ENCODE measurements around the gene MED27.
"Not testable (repeated sequence)": the region's sequence is repeated elsewhere in the genome, so short reads cannot be mapped to it uniquely, and the experiment has no call there.

Gene MED27

GRCh38 chr9:132077881-132078698, 1.6 kb downstream of the MED27 start:
- no peak for DNase-seq (ENCODE audit: low read depth, low spot score)

- DNase-seq (ENCODE audit: low read depth, low spot score) = no peak
Measured at GRCh38 chr9:132075853-132076252, 3.8 kb downstream of the MED27 start.

DNA sequence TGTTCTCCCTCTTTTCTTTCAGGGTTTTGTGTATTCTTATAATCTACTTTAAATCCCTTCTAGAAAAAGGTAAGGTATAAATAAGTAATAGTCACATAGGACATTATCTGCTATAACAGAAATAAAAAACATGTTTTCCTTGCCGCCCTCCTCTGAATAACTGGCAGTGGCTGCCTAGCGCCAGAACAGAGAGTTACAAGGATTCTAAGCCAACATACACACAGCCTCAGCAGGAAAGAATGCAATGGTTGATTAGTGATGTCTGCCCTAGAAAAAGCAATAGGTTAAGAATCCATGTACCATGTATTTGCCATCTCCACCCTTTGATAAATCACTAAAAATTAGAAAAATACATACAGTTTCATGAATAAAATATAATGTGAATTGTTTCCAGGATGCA, 4.9 kb downstream of the MED27 start:
- DNase-seq (ENCODE audit: low read depth, low spot score) = no peak

GRCh38 chr9:132071847-132072507, 7.7 kb downstream of the MED27 start:
- DNase-seq (ENCODE audit: low read depth, low spot score) = no peak

- no peak for DNase-seq (ENCODE audit: low read depth, low spot score)
Measured at GRCh38 chr9:132069046-132069898, 10.4 kb downstream of the MED27 start.

GRCh38 chr9:132068605-132069004, 11.1 kb downstream of the MED27 start:
- DNase-seq (ENCODE audit: low read depth, low spot score) = no peak

- no peak for DNase-seq (ENCODE audit: low read depth, low spot score)
Measured at GRCh38 chr9:132066511-132066910, 13.2 kb downstream of the MED27 start.

DNA sequence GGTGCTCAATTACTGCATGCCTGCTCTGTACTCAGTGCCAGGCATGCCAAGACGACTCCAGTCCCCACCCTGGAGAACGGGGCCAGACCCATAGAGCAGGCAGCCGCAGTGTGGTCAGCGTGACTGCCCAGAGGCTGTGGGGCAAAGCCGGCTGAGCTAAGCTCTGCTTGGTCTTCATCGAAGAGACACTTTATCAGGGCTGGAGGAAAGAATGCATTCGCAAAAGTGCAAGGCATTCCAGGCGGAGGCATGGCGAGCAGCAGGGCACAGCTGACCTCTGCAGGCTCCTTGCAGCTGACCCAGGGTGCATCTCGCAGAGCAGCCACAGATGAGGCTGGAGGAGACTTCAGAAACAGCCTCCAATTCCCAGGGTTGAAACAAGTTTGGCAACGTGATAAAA, 13.6 kb downstream of the MED27 start:
- DNase-seq (ENCODE audit: low read depth, low spot score) = no peak

DNA sequence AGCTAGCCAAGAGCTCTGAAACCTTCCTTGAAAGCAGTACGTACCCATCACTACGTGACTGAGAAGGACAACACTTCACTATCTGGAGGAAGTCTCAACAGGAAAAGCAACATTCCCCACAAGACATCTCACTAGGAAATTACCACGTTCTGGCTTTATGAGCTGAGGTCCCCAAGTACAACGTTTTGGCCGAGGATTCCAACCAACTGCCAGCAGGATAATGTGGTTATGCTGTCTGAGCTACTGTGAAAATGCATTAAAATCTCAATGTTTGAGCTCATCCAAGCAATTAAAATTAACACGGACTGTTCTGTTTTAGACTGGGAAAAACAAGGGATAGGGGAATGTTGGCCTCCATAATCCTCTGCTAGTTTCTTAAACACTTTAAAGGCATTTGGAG, 16.4 kb downstream of the MED27 start:
- DNase-seq (ENCODE audit: low read depth, low spot score) = no peak

GRCh38 chr9:132062806-132063205, 16.9 kb downstream of the MED27 start:
- no peak for DNase-seq (ENCODE audit: low read depth, low spot score)

DNA sequence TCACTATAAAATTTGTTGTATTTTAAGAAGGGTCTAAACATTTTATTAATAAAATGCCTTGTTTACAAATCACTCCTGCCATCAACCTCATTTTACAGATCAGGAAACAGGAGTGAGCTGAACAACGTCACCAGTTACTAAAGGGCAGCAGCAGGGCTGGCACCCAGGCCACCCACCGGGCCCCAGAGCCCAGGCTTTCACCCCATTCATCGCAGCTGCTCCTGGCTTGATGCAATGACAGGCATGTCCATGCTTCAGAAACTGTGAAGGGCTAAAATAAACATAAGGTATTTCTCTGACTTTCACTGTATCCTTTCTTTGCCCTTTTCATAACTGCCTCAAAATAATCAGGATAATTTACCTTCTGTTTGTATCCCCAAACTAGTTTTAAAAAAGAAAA, 18.1 kb downstream of the MED27 start:
- DNase-seq (ENCODE audit: low read depth, low spot score) = no peak

DNA sequence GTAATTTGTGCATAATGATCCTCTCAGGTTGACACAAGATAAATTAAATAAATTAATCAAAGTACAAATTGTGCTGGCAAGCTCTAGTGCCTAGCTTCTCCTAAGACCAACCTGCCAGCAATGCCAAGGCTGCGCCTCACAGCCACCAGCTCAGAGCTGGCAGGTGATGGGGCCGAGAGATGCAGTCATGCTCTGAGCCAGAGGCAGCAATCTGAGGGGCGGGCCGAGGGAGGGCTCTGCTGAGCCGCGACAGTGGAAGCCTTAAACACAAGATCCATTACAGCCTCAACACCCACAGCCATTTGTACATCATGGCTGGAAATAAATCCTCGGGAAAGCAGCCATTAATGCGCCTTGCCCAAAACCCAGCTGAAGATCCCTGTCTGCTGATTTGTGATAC, 20.3 kb downstream of the MED27 start:
- no peak for DNase-seq (ENCODE audit: low read depth, low spot score)

DNA sequence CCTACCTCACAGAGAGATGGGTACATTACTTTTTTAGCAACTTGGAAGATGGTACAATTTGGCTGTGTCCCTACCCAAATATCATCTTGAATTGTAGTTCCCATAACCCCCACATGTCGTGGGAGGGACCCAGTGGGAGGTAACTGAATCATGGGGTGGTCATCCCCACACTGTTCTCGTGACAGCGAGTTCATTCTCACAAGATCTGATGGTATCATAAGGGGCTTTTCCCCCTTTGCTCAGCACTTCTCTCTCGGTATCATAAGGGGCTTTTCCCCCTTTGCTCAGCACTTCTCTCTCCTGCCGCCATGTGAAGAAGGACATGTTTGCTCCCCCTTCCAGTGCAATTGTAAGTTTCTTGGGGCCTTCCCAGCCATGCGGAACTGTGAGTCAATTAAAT, 21.4 kb downstream of the MED27 start:
- not testable (repeated sequence) for DNase-seq (ENCODE audit: low read depth, low spot score)

- DNase-seq (ENCODE audit: low read depth, low spot score) = no peak
Measured at GRCh38 chr9:132056717-132057560, 22.7 kb downstream of the MED27 start.

DNA sequence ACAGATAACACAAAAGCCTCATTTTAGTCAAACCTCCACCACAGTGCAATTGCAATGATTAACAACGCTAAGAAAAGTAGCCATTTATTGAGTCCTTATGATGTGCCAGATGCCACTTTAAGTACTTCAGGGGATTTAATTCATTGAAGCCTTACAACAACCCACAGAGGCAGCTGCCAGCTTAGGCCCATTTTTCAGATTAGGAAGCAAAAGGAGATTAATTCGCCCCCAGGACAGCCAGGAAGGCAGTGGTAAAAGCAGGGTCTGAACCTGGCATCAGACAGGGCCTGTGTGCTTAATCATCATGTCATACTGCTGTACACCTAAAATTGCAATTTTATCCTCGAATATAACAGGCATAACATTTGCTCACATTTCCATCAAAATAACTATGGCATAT, 23.9 kb downstream of the MED27 start:
- no peak for DNase-seq (ENCODE audit: low read depth, low spot score)

GRCh38 chr9:132054024-132054423, 25.6 kb downstream of the MED27 start:
- no peak for DNase-seq (ENCODE audit: low read depth, low spot score)

GRCh38 chr9:132049900-132050299, 29.8 kb downstream of the MED27 start:
- no peak for DNase-seq (ENCODE audit: low read depth, low spot score)

- no peak for DNase-seq (ENCODE audit: low read depth, low spot score)
Measured at GRCh38 chr9:132049323-132049882, 30.3 kb downstream of the MED27 start.

DNA sequence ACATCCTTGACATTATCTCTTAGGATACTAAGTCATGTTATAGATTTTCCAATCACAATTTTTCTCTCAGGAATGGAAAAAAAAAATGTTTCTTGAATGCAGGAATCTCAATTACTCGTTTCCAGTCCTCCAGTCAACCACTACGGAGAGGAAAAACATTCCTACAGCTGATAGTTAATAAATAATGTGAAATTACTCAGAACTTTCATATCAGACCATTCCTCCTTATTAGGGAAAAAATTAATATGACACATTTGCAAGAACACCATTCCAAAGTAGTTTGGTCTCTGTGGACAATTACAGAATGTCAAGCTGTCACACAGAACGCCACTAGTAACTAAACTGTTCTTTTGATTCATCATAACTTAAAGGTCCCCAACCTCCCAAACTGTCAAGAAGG, 31.5 kb downstream of the MED27 start:
- DNase-seq (ENCODE audit: low read depth, low spot score) = no peak

GRCh38 chr9:132046456-132046855, 33.2 kb downstream of the MED27 start:
- no peak for DNase-seq (ENCODE audit: low read depth, low spot score)

Data from brain pericyte (primary cell).